ENCODE data around the gene METTL2B. TPM values are rescaled to one million over a fixed set of nuclear protein-coding genes. Genes with fewer than 3 reads are reported as not detected.
"Not testable (repeated sequence)": the region's sequence is repeated elsewhere in the genome, so short reads cannot be mapped to it uniquely, and the experiment has no call there.

METTL2B gene
- total RNA-seq, 1 donor from 2014 or later = 26.9 TPM

GRCh38 chr7:128530855-128531104, 54.2 kb downstream of the METTL2B start:
- no peak overlapping the region for H3K4me3 Mint-ChIP-seq (ENCODE audit: unreplicated experiment)

GRCh38 chr7:128531105-128531954, 54.8 kb downstream of the METTL2B start:
- peaks cover 17% of the 10 kb centered on the region for H3K36me3 Mint-ChIP-seq (ENCODE audit: low read depth, unreplicated experiment)
- not testable (repeated sequence) for H3K4me3 Mint-ChIP-seq (ENCODE audit: unreplicated experiment); H3K9me3 Mint-ChIP-seq (ENCODE audit: unreplicated experiment); H3K27ac Mint-ChIP-seq (ENCODE audit: unreplicated experiment); H3K27me3 Mint-ChIP-seq (ENCODE audit: unreplicated experiment)
- peaks cover 23% of the 10 kb centered on the region for H3K4me1 Mint-ChIP-seq (ENCODE audit: unreplicated experiment)
- peak; percentile 83 for DNase-seq (ENCODE audit: low spot score)

More at GRCh38 chr7:128530855-128531104, 54.2 kb downstream of the METTL2B start:
- H3K4me1 Mint-ChIP-seq (ENCODE audit: unreplicated experiment) = peaks cover 23% of the 10 kb centered on the region
- peaks cover 5% of the 10 kb centered on the region for H3K27me3 Mint-ChIP-seq (ENCODE audit: unreplicated experiment)
- peaks cover 17% of the 10 kb centered on the region for H3K36me3 Mint-ChIP-seq (ENCODE audit: low read depth, unreplicated experiment)
- H3K9me3 Mint-ChIP-seq (ENCODE audit: unreplicated experiment) = no peaks in the 10 kb centered on the region
- no peak for TF ChIP-seq CTCF (IDR thresholded peaks at IDR 0.05; ENCODE audit: unreplicated experiment)
- no peak for DNase-seq (ENCODE audit: low spot score)
- H3K27ac Mint-ChIP-seq (ENCODE audit: unreplicated experiment) = no peak overlapping the region

- H3K4me1 Mint-ChIP-seq (ENCODE audit: unreplicated experiment) = peaks cover 23% of the 10 kb centered on the region
- H3K27me3 Mint-ChIP-seq (ENCODE audit: unreplicated experiment); H3K9me3 Mint-ChIP-seq (ENCODE audit: unreplicated experiment): not testable (repeated sequence)
- peak overlapping the region; percentile 98 for H3K4me3 Mint-ChIP-seq (ENCODE audit: unreplicated experiment)
- DNase-seq (ENCODE audit: low spot score) = peak; percentile 44
- H3K27ac Mint-ChIP-seq (ENCODE audit: unreplicated experiment) = peak overlapping the region; percentile 96
- peaks cover 17% of the 10 kb centered on the region for H3K36me3 Mint-ChIP-seq (ENCODE audit: low read depth, unreplicated experiment)
These were observed 55.5 kb downstream of the METTL2B start for GRCh38 chr7:128531955-128532478.

- H3K9me3 Mint-ChIP-seq (ENCODE audit: unreplicated experiment); DNase-seq (ENCODE audit: low spot score); H3K27me3 Mint-ChIP-seq (ENCODE audit: unreplicated experiment): not testable (repeated sequence)
- H3K4me1 Mint-ChIP-seq (ENCODE audit: unreplicated experiment) = peaks cover 23% of the 10 kb centered on the region
- peak overlapping the region; percentile 75 for H3K27ac Mint-ChIP-seq (ENCODE audit: unreplicated experiment)
- H3K4me3 Mint-ChIP-seq (ENCODE audit: unreplicated experiment) = peak overlapping the region; percentile 98
- H3K36me3 Mint-ChIP-seq (ENCODE audit: low read depth, unreplicated experiment) = peaks cover 19% of the 10 kb centered on the region
These were observed 56.4 kb downstream of the METTL2B start for GRCh38 chr7:128532956-128533355.

GRCh38 chr7:128537410-128537809, 60.9 kb downstream of the METTL2B start:
- peaks cover 21% of the 10 kb centered on the region for H3K36me3 Mint-ChIP-seq (ENCODE audit: low read depth, unreplicated experiment)
- H3K9me3 Mint-ChIP-seq (ENCODE audit: unreplicated experiment); H3K27me3 Mint-ChIP-seq (ENCODE audit: unreplicated experiment); DNase-seq (ENCODE audit: low spot score); H3K4me3 Mint-ChIP-seq (ENCODE audit: unreplicated experiment); H3K27ac Mint-ChIP-seq (ENCODE audit: unreplicated experiment): not testable (repeated sequence)
- peaks cover 14% of the 10 kb centered on the region for H3K4me1 Mint-ChIP-seq (ENCODE audit: unreplicated experiment)

GRCh38 chr7:128542530-128542929, 66.0 kb downstream of the METTL2B start:
- peak overlapping the region; percentile 3 for H3K4me3 Mint-ChIP-seq (ENCODE audit: unreplicated experiment)
- not testable (repeated sequence) for H3K9me3 Mint-ChIP-seq (ENCODE audit: unreplicated experiment); H3K27ac Mint-ChIP-seq (ENCODE audit: unreplicated experiment); H3K36me3 Mint-ChIP-seq (ENCODE audit: low read depth, unreplicated experiment); DNase-seq (ENCODE audit: low spot score); H3K27me3 Mint-ChIP-seq (ENCODE audit: unreplicated experiment); H3K4me1 Mint-ChIP-seq (ENCODE audit: unreplicated experiment)

- H3K9me3 Mint-ChIP-seq (ENCODE audit: unreplicated experiment); H3K27ac Mint-ChIP-seq (ENCODE audit: unreplicated experiment); H3K36me3 Mint-ChIP-seq (ENCODE audit: low read depth, unreplicated experiment); H3K4me1 Mint-ChIP-seq (ENCODE audit: unreplicated experiment); H3K4me3 Mint-ChIP-seq (ENCODE audit: unreplicated experiment); H3K27me3 Mint-ChIP-seq (ENCODE audit: unreplicated experiment); DNase-seq (ENCODE audit: low spot score): not testable (repeated sequence)
These were observed 66.8 kb downstream of the METTL2B start for GRCh38 chr7:128543300-128543699.

- not testable (repeated sequence) for H3K27ac Mint-ChIP-seq (ENCODE audit: unreplicated experiment); H3K27me3 Mint-ChIP-seq (ENCODE audit: unreplicated experiment); H3K4me3 Mint-ChIP-seq (ENCODE audit: unreplicated experiment)
These were observed 69.8 kb downstream of the METTL2B start for GRCh38 chr7:128546319-128546851.

More at GRCh38 chr7:128546319-128546851, 69.8 kb downstream of the METTL2B start:
- not testable (repeated sequence) for H3K9me3 Mint-ChIP-seq (ENCODE audit: unreplicated experiment); H3K36me3 Mint-ChIP-seq (ENCODE audit: low read depth, unreplicated experiment); DNase-seq (ENCODE audit: low spot score)
- H3K4me1 Mint-ChIP-seq (ENCODE audit: unreplicated experiment) = peaks cover 11% of the 10 kb centered on the region
